UCSD-AML1 (cell line): ENCODE measurements around the gene LRP5.

Experiments
- DNase-seq: peaks from one replicate; lab custom pipeline; 2025; ENCODE audit not compliant: unreplicated experiment; lab: John Stamatoyannopoulos, UW

LRP5 gene

DNA sequence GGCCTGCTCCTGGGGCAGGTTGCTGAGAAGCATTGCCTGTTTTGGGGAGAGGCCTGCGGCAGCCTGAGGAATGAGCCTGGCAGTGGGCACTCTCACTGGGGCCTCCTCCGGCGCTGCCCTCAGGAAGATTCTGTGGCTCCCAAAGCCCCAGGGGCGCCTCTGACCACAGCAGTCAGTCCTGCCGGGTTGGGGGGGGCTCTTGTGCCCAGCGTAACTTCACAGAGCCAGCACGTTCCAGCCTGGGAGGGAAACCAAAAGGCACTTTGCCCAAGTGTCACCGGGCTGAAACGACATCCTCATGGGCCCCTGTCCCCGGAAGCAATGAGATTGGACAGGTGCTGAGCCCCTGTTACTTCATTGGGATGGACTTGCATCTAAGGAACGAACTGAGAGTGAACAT, 4.3 kb upstream of the LRP5 start:
- DNase-seq, result no peak

DNA sequence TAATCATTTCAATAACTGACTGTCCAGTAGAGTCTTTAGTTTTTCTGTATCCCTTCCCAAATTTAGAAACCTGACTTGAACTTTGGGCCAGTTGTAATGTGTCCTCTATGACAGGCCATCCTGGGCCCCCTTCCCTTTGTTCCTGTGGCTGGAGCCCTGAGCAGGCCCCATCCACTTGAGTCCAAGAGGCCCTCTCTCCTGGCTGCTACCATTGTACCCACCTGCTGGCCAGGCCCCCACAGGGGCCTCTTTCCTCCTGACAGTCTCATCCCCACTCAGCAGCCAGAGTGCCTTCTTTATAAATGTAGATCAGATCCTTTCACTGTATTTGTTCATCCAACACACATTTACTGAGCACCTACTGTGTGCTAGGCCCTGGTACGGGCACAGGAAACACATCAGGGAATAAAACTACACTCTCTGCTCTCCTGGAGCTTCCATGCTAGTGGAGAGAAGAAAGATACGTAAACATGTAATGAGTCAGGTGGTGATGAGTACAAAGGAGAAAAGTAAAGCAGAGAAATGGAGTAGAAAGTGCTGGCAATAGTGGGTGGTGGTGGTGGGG, 2.7 kb upstream of the LRP5 start:
- DNase-seq, result no peak

DNA sequence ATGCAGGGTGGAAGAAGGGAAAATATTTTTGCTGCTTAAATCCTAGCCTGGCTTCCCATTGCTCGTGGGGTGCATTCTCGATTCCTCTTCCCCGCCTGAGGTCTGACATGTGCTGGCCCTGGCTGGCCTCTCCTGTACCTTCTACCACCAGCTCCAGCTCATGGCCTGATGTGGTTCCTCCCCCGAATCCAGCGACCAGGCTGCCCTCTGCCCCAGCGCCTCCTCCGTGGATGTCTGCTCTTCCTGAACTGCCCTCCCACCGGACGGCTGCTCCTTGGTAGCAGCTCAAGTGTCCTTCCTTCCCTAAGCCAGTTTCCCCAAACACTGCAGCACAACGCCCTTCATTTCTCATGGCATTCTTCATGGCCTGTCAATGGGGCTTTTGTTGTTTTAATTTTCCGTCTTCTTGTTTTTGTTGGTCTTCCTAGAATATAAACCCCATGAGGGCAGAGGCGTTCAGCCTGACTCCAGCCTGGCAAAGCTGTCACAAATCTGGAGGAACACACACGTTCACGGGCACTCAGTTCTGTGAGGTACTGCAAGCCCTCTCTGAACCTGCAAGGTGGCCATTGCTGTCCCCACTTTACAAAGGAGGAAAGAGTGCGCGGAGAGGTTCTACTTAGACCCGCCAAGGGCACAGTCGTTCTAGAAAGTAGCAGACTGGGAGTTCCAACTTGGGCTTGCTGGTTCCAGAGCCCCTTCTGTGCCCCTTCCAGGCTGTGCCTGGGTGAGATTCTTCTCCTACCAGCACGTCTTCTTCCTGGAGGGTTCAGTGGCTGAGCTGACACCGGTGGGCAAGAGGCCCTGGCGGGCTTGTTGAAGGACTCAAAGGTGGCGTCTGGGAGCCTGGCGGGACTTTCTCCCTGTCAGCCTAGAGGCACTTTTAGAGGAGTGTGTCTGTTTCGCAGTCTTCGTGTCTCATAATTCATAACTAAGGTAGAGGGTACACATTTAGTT, 953 bp upstream of the LRP5 start:
- DNase-seq, result peak; percentile 58

DNA sequence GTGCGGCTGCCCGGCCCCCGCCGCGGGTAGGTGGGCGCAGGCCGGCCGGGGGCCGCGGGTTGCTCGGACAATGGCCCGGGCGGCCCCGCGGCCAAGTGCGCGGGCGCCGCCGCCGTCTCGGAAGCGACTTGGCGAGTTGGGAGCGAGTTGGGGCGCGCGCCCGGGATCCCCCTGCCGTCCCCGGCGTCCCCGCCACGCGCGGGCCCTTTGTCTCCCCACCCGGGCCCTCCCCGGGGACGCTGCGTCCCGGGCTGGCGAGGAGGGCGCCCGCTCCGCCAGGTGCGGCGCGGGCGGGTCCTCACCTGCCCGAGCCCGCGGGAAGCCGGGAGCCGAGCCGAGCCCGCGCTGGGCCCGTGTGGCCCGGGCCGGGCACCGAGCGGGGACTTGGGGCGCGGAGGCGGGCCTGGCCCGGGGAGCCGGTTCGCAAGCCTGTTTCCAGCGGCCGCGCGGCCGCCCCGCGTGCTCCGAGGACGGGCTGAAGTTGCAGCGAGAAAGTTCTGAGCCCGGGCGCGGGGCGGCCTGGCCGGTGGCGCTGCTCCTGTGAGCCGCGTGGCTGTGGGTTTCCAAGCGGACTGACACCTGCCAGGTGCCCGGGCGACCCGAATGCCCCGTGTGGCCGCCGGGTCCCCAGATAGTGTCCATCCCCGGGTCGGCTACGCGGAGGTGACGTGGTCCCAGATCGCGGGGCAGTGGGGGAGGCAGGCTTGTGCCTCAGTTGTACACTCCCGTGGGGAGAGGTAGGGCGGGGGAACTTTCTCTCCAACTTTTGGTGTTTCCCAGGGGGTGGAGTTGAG, 586 bp downstream of the LRP5 start:
- no peak for DNase-seq

DNA sequence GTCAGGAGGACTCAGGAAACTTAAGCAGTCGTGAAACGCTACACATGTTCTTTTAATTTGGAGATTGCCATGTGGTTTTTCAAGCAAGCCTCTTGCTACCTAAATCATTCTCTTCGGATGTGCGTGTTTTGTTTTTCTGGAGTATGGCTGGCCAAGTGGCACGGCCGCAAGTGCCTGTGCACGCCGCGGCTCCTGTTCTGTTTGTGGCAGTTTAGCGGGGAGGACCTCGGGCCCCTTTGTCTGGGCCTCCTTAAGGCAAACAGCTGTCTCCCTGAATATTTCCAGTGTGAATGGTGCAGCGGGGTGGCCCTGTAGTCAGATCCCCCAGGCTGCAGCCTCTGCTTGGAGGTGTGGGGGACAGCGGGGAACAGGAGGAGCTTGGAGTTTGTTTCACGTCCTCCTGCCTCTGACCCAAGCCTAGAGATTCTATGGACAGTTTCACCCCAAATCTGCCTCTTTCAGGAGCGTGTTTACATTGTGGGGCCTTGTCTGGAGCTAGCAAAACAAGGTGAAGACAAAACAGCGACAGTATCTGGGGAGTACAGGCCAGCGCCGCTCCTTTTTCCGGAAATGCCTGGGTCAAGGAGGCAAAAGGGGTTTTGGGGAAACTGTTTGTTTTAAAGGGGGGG, 1.3 kb downstream of the LRP5 start:
- DNase-seq, result no peak

DNA sequence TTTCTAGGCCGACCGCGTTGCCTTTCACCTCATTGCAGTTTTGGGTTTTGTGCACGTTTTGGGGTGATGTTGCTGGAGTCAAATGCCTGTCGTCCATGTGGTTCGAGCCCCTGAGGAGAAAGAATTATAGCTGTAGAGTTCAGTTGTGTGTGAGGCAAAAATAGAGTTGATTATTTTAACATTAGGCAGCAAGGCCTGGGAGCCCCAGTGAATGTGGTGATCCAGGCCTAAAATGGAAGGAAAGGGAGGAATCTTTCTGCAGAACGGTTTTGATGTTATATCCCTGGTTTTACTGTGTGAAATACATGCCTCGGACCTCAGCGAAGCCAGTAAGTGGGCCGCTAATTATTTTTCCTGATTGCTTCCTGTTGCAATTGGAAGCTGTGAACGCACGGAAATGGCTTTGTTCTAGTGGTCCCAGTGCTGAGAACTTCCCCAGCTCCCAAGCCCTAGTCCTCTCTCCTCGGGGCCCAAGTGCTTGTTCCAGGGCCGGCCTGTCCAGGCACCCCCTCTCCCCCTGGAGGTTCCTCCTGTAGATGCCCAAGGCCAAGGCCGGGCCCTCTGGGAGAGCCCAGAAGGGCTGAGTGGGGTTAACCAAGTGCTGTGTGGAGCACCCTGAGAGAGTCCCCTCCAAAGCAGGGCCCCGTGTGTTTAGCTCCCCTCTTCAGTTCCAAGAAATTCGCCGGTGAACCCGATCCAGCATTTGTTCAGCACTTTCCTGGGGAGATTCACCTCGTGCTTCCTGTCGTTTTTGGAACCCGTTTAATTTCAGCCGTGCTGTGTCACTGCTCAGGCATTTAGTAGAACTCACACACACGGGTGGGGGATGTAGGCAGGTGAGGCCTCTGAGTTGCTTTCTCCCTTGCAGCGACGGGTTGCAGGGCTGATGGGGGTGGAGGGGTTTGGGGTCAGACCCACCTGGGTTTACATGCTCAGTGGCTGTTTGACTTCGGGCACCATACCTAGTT, 2.1 kb downstream of the LRP5 start:
- DNase-seq, result peak; percentile 52

DNA sequence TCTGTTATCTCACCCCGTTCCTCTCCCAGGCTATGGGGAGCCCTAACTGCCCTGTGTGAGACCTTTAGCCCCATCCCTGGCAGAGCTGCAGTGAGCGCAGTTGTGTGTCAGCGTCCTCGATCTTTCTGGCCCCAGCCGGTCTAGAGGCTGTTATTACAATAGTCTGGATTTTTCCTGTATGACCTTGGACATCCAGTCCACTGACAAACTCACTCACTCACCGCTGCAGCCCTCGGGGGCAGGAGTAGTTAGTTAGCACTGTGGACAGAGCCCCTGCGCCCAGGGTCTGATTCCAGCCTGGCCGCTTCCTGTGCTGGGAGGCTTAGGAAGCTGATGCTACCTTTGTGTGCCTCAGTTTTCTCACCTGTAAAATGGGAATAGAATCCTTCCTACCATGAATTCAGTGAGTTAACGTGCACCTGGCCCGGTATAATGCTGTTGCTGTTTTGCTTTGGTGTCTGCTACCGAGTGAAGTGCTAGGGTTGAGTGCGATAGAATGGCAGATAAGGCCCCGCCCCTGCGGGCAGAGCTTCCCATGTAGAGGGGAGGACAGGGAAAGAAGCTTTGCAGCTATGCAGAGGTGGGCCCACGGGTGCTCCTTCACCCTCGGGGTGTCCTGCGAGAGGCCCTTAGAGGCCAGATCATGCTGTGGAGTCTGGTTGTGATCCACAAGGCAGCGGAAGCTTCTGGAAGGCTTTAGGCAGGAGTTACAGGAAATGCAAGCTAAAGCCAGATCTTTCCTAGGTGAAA, 3.0 kb downstream of the LRP5 start:
- DNase-seq, result no peak

DNA sequence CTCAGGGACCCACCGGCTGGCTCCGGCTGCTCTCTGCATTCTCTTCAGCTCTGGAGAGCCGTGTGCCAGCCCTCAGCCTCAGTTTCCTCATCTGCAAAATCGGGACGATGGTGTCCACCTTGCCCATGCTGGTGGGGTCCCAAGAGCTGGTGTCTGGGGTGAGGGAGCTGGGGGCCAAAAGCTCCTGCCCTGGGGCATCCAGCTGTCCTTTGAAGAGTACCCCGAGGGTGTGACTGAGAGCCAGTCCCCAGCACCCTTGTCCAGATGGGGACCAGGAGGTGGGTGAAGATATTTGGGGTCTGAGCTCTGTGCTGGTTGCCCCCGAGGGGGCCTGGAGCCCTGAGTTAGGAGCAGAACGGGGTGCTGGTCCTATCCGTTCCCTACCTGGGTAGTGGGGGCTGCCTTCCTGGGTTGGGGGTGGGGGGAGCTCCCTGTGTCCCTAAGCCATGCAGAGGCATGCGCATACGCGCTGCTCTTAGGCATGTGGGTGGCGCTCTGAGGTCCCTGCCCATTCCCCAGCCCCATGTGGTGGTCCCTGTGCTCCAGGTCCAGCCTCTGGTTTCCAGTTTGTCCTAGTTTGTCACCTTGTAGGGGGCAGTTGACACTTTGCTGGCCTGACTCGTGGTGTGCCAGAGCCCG, 4.9 kb downstream of the LRP5 start:
- DNase-seq, result no peak

DNA sequence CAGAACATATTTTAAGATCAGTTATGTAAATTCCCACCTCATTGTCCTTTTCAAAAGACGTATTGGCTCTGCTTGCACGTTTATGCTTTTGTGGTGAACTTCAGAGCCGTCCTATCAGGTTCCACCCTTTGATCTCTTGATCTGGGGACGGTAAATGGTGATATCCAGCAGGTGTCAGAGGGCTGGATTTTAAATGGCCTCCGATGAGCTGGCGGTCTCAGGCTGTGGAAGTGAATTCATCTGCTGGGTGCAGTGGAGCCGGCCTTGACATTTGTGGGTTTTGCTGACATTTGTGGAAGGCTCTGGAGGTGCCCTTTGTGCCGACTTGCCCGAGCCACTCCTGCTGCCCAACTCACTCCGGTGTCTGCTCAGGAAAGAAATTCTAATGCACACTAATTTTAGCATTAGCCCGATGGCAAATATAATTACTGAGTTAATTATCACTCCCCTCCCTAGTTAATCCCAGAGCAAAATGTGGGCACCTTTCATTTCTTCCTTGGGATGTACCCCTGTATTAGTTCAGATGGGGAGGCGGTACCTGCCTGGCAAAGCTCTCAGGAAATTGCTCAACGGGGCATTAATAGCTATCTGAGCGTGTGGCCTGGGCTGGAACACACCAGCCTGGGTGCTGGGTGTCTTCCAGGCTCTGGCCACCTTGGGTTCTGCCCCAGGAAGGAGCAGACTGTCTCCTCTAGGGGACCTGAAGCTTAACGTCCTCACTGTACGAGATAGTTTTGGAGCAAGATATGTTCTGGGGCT, 9.1 kb downstream of the LRP5 start:
- no peak for DNase-seq

DNA sequence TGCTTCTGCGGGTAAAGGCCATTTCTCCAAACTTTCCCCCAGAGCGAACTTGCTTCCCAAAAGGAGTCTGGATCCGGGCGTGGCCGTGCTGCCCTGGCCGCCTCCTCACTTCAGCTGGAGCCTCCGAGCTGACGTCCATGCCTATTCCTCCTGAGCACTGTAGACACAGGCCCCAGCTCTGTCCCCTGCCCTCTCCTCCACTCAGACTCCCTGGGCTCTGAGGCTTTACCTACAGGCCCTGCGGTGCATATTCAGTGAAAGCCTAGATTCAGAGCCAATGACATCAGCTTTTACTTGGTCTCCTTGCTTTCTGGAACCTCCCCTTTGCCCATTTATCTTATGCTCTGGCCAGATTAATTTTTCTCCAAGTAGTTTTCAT, 9.7 kb downstream of the LRP5 start:
- no peak for DNase-seq

DNA sequence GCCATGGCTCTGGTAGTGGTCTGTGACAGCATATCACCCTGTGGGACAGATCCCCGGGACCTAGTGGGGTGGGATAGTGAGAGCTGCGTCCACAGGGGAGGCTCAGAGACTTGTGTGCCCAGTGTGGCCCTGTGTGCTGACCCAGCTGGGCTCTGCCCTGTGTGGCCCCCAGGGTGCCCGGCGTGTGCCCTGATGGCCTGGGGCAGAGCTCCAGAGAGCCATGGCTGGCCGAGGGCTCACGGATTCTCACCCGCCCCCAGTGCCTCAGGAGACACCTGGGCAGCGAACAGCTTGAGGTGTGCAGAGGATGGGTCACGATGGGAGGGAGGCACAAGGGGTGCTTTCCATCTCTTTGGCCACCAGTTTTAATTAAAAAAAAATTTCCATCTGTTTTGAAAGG, 11.8 kb downstream of the LRP5 start:
- no peak for DNase-seq

DNA sequence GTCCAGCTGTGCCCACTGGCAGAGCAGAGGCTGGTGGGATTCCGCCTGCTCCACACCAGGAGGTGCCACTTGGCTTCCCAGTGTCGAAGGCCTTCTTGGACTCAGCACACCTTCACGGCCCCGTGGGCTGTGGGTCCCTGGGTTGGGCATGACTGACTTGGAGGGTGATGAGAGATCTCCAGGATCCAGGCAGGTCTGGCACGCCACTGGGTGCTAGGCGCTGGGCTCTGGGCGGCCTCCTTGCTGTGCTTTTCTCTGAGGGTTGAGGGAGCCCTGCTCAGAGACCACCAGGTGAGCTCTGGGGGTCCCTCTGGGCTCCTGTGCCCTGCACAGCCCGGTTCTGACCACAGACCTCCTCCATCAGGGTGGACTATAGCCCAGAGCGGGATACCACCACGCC, 12.3 kb downstream of the LRP5 start:
- no peak for DNase-seq

DNA sequence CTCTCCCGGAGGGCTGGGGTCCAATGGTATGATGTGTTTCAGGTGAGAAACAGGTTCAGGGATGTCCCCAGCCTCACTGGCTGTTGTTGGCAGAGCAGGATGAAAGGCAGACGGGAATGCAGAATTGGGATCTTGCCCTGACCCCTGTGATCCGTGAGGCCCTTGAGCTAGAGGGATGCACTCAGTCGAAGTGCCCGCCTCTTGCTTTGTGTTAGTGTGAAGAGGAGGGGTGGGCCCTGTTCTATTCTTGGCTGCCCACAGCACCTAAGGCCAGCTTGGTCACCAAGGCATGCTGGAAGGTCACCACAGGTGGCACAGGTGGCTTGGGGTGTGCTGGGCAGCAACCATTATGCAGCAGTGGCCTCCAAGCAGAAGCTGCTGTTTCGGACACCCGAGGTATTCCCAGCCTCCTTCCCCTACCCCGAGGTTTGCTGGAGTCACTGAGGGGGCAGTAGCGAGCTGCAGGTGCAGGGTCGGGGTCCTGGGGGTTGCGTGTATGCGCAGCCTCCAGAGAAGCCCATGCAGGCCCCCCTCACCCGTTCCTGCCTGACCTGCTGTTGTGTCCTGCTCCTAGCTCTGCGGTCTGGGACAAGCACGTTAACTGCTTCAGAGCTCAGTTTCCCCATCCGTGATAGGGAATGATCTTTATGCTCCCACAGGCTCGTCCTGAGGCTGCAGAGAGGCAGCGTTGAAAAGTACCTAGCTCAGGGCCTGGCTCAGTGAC, 13.0 kb downstream of the LRP5 start:
- DNase-seq, result no peak

DNA sequence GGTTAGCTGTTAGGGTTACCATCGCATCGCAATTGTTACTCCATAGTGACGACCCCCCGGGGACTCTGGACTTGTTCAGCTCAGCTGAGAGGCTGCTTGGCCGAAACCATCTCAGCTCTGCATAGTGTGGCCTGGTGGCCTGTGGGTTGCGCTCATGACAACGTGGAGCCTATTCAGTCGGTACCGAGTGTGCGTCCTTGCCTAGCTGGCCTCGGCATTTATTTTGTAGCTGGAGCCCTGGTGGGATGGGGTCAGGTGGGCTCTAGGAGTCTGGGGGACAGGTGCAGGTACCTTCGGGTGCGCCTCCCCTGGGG, 13.5 kb downstream of the LRP5 start:
- no peak for DNase-seq

DNA sequence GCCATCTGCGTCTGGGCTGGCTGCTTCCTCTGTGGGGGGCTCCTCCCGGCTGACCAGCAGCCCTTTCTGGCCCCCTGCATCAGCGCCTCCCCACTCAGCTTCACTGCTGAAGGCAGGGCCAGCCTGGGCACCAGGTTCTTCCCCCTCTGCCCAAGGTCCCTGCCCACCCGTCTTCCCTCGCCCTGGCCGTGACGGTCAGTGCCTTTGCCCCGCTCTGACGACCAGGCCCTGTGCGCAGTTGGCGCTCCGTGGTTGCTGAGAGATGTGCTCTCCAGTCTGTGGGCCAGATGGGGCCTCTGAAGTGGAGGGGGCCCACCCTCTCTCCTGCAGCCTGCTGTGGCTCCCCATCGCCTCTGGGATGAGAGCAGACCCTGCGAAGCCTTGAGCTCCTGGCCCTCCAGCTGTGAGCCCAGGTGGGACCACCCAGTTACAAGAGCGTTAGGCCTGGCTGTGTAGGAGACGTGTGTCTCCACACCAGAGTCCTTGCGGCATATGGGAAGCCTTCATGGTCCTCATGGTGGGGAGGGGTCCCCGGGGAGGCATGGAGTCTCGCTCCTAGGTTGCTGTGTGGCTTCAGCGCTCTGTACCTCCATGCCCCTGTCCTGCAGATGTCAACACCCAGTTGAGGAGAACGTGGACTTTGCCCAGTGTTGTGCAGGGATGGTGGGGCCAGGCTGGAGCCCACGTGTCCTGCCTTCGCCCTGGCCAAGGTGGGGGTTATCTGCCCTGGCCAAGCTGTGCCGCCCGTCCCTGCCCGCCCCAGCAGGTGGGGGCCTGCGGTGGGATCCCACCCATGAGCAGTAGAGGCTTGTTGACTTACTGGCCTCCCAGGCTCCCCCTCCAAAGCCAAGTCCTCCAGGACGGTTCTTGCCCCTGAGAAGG, 14.2 kb downstream of the LRP5 start:
- no peak for DNase-seq

DNA sequence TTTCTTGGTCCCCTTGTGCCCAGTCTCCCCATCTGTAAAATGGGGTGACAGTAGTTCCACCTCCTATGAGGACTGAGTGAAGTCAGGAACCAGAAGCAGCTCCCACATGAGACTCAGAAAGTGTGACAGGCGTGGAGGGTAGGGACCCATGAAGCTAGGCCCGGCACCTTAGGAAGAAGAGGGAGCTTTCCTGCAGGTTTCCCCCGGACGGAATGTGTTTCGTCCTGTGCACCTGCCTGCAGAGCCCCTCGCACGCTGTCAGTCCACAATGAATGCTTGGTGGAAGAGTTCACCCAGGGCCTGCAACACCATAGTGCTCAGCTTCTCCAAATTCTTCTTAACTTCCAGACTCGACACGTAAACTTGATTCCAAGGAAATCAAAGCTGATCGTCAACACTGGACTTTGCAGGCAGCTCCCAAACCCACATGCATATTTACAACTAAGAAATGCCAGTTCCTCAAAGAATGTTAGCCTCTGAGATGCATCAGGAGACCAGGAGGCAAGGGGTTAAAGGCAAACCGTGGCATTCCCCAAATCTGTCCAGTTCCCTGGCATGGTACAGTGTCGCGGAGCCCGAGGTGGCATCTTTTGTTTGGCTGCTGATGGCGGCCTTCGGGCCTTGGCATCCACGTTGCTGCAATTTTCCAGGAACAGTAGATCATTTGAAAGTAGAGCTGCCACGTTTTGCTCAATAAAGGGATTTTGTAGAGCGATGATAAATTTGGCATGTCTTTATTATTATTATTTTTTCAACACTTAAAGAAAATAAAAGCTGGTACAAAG, 15.4 kb downstream of the LRP5 start:
- DNase-seq, result no peak
